Measurements from ENCODE around the gene TUBGCP3.

Gene TUBGCP3

GRCh38 chr13:112469071-112469745 is 118.7 kb downstream of the TUBGCP3 start:
- no peak overlapping the region for H3K9ac ChIP-seq (ENCODE audit: insufficient read length, low read depth)
- H3K36me3 ChIP-seq (ENCODE audit: insufficient read depth, insufficient read length, low read length) = no peaks in the 10 kb centered on the region
- H3K27me3 ChIP-seq (ENCODE audit: insufficient read depth, insufficient read length) = no peaks in the 10 kb centered on the region
- H3K9me3 ChIP-seq (ENCODE audit: insufficient read depth, low read length) = no peaks in the 10 kb centered on the region
- no peak overlapping the region for H3K4me3 ChIP-seq (ENCODE audit: insufficient read length, low read depth)
- H3K4me1 ChIP-seq (ENCODE audit: insufficient read depth, insufficient read length) = no peaks in the 10 kb centered on the region
- TF ChIP-seq SUZ12 (IDR thresholded peaks at IDR 0.05; ENCODE audit: extremely low read depth, insufficient read depth, insufficient read length) (no peak), YY1 (IDR thresholded peaks at IDR 0.05; ENCODE audit: insufficient read depth, insufficient read length) (no peak), ZNF274 (IDR thresholded peaks at IDR 0.05; ENCODE audit: low read depth, low read length) (no peak)
- no peak for DNase-seq (ENCODE audit: low read depth, low spot score)

DNA sequence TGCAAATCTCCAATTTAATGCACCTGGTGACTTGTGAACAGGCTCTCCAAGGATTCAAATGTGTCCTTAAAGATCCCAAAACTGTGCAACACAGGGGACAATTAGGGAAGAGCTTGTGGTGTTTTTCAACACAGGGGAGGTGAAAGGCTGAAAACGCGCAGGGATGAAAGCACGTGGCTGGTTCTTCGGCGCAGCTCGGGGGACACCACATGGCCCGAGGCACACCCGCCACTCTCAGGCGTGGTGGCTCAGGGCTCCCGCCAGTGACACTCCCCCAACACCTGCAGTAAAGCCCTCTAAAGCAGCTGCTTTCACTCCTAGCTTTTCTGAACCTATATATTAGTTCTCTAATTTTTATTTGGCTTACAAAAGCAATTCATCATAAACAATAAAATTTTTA is 119.9 kb downstream of the TUBGCP3 start:
- Histone ChIP-seq H3K36me3 (ENCODE audit: insufficient read depth, insufficient read length, low read length) (no peaks in the 10 kb centered on the region), H3K4me1 (ENCODE audit: insufficient read depth, insufficient read length) (no peaks in the 10 kb centered on the region), H3K4me3 (ENCODE audit: insufficient read length, low read depth) (no peak overlapping the region), H3K9me3 (ENCODE audit: insufficient read depth, low read length) (no peaks in the 10 kb centered on the region), H3K9ac (ENCODE audit: insufficient read length, low read depth) (no peak overlapping the region), H3K27me3 (ENCODE audit: insufficient read depth, insufficient read length) (no peaks in the 10 kb centered on the region)
- TF ChIP-seq SUZ12 (IDR thresholded peaks at IDR 0.05; ENCODE audit: extremely low read depth, insufficient read depth, insufficient read length) (no peak), YY1 (IDR thresholded peaks at IDR 0.05; ENCODE audit: insufficient read depth, insufficient read length) (no peak), ZNF274 (IDR thresholded peaks at IDR 0.05; ENCODE audit: low read depth, low read length) (no peak)
- DNase-seq (ENCODE audit: low read depth, low spot score) = no peak

- peaks cover 4% of the 10 kb centered on the region; the same call in 1 of the 2 replicates for H3K9me3 ChIP-seq (ENCODE audit: insufficient read depth, low read length)
- H3K36me3 ChIP-seq (ENCODE audit: insufficient read depth, insufficient read length, low read length) = no peaks in the 10 kb centered on the region
- TF ChIP-seq SUZ12 (IDR thresholded peaks at IDR 0.05; ENCODE audit: extremely low read depth, insufficient read depth, insufficient read length) (no peak), YY1 (IDR thresholded peaks at IDR 0.05; ENCODE audit: insufficient read depth, insufficient read length) (no peak), ZNF274 (IDR thresholded peaks at IDR 0.05; ENCODE audit: low read depth, low read length) (no peak)
- no peak overlapping the region for H3K4me3 ChIP-seq (ENCODE audit: insufficient read length, low read depth)
- no peak for DNase-seq (ENCODE audit: low read depth, low spot score)
- H3K9ac ChIP-seq (ENCODE audit: insufficient read length, low read depth) = no peak overlapping the region
- no peaks in the 10 kb centered on the region for H3K27me3 ChIP-seq (ENCODE audit: insufficient read depth, insufficient read length)
- H3K4me1 ChIP-seq (ENCODE audit: insufficient read depth, insufficient read length) = no peaks in the 10 kb centered on the region
Measured at GRCh38 chr13:112467236-112467635, 120.7 kb downstream of the TUBGCP3 start.

GRCh38 chr13:112466132-112467058 is 121.6 kb downstream of the TUBGCP3 start:
- H3K4me3 ChIP-seq (ENCODE audit: insufficient read length, low read depth) = no peak overlapping the region
- no peaks in the 10 kb centered on the region for H3K4me1 ChIP-seq (ENCODE audit: insufficient read depth, insufficient read length)
- no peak for TF ChIP-seq SUZ12 (IDR thresholded peaks at IDR 0.05; ENCODE audit: extremely low read depth, insufficient read depth, insufficient read length)
- TF ChIP-seq YY1 (IDR thresholded peaks at IDR 0.05; ENCODE audit: insufficient read depth, insufficient read length) = no peak
- TF ChIP-seq ZNF274 (IDR thresholded peaks at IDR 0.05; ENCODE audit: low read depth, low read length) = no peak
- no peaks in the 10 kb centered on the region for H3K27me3 ChIP-seq (ENCODE audit: insufficient read depth, insufficient read length)
- no peak overlapping the region for H3K9ac ChIP-seq (ENCODE audit: insufficient read length, low read depth)
- no peaks in the 10 kb centered on the region for H3K36me3 ChIP-seq (ENCODE audit: insufficient read depth, insufficient read length, low read length)
- H3K9me3 ChIP-seq (ENCODE audit: insufficient read depth, low read length) = peaks cover 7% of the 10 kb centered on the region; the same call in 1 of the 2 replicates
- no peak for DNase-seq (ENCODE audit: low read depth, low spot score)

DNA sequence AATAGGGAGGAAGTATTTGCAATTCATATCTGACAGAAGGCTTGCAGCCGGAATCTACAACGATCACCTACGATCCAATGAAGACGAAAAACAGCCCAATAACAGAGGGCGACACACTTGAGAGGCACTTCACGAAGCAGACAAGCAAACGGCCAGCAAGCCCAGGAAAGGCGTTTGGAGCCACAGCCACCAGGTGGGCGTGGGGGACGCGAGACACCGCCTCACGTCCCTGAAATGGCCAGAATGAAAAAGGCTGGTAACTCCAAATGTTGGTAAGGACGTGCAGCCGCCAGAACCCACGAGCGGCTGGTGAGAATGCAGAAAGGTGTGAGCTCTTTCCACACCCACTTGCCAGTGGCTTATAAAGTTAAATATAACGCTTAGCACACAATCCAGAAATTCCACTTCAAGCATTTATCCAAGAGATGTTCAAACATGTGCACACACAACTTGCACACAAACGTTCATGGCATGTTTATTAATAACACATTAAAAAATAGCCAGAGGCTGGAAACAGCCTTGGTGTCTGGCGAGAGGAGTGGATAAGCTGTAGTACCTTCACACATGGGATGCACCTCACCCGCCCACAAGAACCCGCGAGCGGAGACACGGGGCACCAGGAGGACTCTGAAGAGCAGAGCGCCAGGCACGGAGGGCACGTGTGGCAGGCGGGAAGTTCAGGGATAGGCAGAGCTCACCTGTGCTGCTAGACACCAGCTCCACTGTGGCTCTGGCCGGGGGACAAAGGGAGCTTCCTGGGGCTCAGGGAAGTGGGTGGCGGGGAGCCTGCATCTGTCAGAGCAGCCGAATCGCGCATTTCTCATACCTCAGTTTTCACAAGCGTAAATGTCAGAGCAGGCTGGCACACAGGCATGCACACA is 122.5 kb downstream of the TUBGCP3 start:
- H3K9ac ChIP-seq (ENCODE audit: insufficient read length, low read depth) = no peak overlapping the region
- H3K9me3 ChIP-seq (ENCODE audit: insufficient read depth, low read length) = peaks cover 11% of the 10 kb centered on the region; the same call in 1 of the 2 replicates
- no peaks in the 10 kb centered on the region for H3K27me3 ChIP-seq (ENCODE audit: insufficient read depth, insufficient read length)
- no peak overlapping the region for H3K4me3 ChIP-seq (ENCODE audit: insufficient read length, low read depth)
- DNase-seq (ENCODE audit: low read depth, low spot score) = no peak
- no peak for TF ChIP-seq YY1 (IDR thresholded peaks at IDR 0.05; ENCODE audit: insufficient read depth, insufficient read length)
- TF ChIP-seq SUZ12 (IDR thresholded peaks at IDR 0.05; ENCODE audit: extremely low read depth, insufficient read depth, insufficient read length) = no peak
- no peak for TF ChIP-seq ZNF274 (IDR thresholded peaks at IDR 0.05; ENCODE audit: low read depth, low read length)
- H3K4me1 ChIP-seq (ENCODE audit: insufficient read depth, insufficient read length) = no peaks in the 10 kb centered on the region
- no peaks in the 10 kb centered on the region for H3K36me3 ChIP-seq (ENCODE audit: insufficient read depth, insufficient read length, low read length)

- DNase-seq (ENCODE audit: low read depth, low spot score) = no peak
- Histone ChIP-seq H3K9ac (ENCODE audit: insufficient read length, low read depth) (no peak overlapping the region), H3K27me3 (ENCODE audit: insufficient read depth, insufficient read length) (no peaks in the 10 kb centered on the region), H3K4me3 (ENCODE audit: insufficient read length, low read depth) (no peak overlapping the region), H3K4me1 (ENCODE audit: insufficient read depth, insufficient read length) (no peaks in the 10 kb centered on the region), H3K9me3 (ENCODE audit: insufficient read depth, low read length) (peaks cover 11% of the 10 kb centered on the region; the same call in 1 of the 2 replicates), H3K36me3 (ENCODE audit: insufficient read depth, insufficient read length, low read length) (no peaks in the 10 kb centered on the region)
- TF ChIP-seq SUZ12 (IDR thresholded peaks at IDR 0.05; ENCODE audit: extremely low read depth, insufficient read depth, insufficient read length) (no peak), YY1 (IDR thresholded peaks at IDR 0.05; ENCODE audit: insufficient read depth, insufficient read length) (no peak), ZNF274 (IDR thresholded peaks at IDR 0.05; ENCODE audit: low read depth, low read length) (no peak)
Measured at GRCh38 chr13:112464720-112465119, 123.2 kb downstream of the TUBGCP3 start.
